Thoracic aorta (tissue), 2 donors: Measurements from ENCODE around the gene ZDHHC11. TPM values are rescaled to one million over a fixed set of nuclear protein-coding genes. Genes with fewer than 3 reads are reported as not detected.

ENCODE experiments used
- ATAC-seq: fragments of 150-250 bp; one replicate; pipeline ENCODE4 v1.8.0; 2017; ENCODE audit warnings: low read depth; ENCODE audit not compliant: insufficient number of reproducible peaks, low FRiP score
- DNase-seq: peaks from one replicate; pipeline ENCODE4 v3.0.0-alpha.2; 2020; ENCODE audit warnings: low spot score
- H3K27ac ChIP-seq, 2 donors: fragments of 200-600 bp; sonication (generic); 1 replicate in 1 of 2; 2 replicates in 1 of 2; pipeline ENCODE4 v1.5.1; 2016; ENCODE audit warnings: mild to moderate bottlenecking in 2 of 2, moderate library complexity in 2 of 2
- H3K27me3 ChIP-seq: fragments of 200-600 bp; sonication (generic); replicated peaks from 2 replicates; pipeline ENCODE4 v1.6.0; 2016; ENCODE audit warnings: mild to moderate bottlenecking; ENCODE audit not compliant: insufficient read depth
- H3K36me3 ChIP-seq: fragments of 200-600 bp; sonication (generic); one replicate; pipeline ENCODE4 v1.5.1; 2016
- H3K4me1 ChIP-seq, 2 donors: fragments of 200-600 bp; sonication (generic); 1 replicate in 1 of 2; 2 replicates in 1 of 2; pipeline versions ENCODE4 v1.5.1 to v1.6.0; 2016; ENCODE audit warnings: low read depth in 2 of 2, mild to moderate bottlenecking in 1 of 2; ENCODE audit not compliant: control insufficient read depth in 1 of 2
- H3K4me3 ChIP-seq: fragments of 200-600 bp; sonication (generic); 2 replicates; pipeline ENCODE4 v1.5.1; 2016; ENCODE audit warnings: mild to moderate bottlenecking
- H3K9me3 ChIP-seq: fragments of 200-600 bp; sonication (generic); 2 replicates; pipeline ENCODE4 v1.5.1; 2016
- total RNA-seq, 2 donors: library from RNA; depleted of rRNA; stranded (reverse); fragments of >200 nt; gene quantifications; one replicate each; pipeline versions ENCODE4 v1.1.0 to v1.2.3, GENCODE V29; 2016
- TF ChIP-seq, protein P1 (sequence below): fragments of 200-600 bp; sonication (generic); IDR thresholded peaks from one replicate; pipeline ENCODE4 v1.5.1; 2019; ENCODE audit warnings: antibody characterized with exemption

The ZDHHC11 gene
- total RNA-seq, 2 donors from 2014 or later = 4.2 to 5.6 TPM

GRCh38 chr5:876398-877365 is 25.9 kb upstream of the ZDHHC11 start:
- no peak for ATAC-seq
- no peak for DNase-seq
- TF ChIP-seq, protein P1, sequence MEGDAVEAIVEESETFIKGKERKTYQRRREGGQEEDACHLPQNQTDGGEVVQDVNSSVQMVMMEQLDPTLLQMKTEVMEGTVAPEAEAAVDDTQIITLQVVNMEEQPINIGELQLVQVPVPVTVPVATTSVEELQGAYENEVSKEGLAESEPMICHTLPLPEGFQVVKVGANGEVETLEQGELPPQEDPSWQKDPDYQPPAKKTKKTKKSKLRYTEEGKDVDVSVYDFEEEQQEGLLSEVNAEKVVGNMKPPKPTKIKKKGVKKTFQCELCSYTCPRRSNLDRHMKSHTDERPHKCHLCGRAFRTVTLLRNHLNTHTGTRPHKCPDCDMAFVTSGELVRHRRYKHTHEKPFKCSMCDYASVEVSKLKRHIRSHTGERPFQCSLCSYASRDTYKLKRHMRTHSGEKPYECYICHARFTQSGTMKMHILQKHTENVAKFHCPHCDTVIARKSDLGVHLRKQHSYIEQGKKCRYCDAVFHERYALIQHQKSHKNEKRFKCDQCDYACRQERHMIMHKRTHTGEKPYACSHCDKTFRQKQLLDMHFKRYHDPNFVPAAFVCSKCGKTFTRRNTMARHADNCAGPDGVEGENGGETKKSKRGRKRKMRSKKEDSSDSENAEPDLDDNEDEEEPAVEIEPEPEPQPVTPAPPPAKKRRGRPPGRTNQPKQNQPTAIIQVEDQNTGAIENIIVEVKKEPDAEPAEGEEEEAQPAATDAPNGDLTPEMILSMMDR = no peak
- Histone ChIP-seq H3K4me1 (no peaks in the 10 kb centered on the region), H3K9me3 (no peaks in the 10 kb centered on the region), H3K27me3 (no peaks in the 10 kb centered on the region), H3K36me3 (peaks cover 58% of the 10 kb centered on the region), H3K27ac (no peak overlapping the region), H3K4me3 (no peak overlapping the region)

GRCh38 chr5:875931-876330 is 25.1 kb upstream of the ZDHHC11 start:
- Histone ChIP-seq H3K27ac (no peak overlapping the region), H3K4me3 (no peak overlapping the region), H3K36me3 (peaks cover 55% of the 10 kb centered on the region), H3K9me3 (no peaks in the 10 kb centered on the region), H3K27me3 (no peaks in the 10 kb centered on the region), H3K4me1 (no peaks in the 10 kb centered on the region)
- TF ChIP-seq, protein P1 = no peak
- no peak for DNase-seq
- no peak for ATAC-seq

DNA sequence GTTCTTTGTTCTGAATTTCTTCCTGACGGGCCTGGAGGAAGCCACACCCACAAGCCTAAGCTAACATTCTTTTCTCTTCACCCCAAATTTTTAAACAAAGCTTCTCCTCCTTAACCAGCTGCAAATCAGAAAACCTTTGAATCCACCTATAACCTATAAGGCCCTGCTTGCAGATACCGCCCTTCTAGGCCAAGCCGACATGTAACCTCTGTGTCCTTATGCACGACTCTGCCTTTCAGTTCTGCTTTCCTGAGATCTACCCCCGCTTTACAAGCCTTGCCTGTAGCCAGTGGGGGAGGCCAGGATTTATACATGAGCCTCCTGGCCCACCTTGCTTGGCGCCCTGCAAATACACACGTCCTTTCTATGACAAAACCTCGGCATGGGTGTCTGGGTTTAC is 22.5 kb upstream of the ZDHHC11 start:
- no peak for ATAC-seq

GRCh38 chr5:872301-872700 is 21.5 kb upstream of the ZDHHC11 start:
- Histone ChIP-seq H3K9me3 (no peaks in the 10 kb centered on the region), H3K27me3 (no peaks in the 10 kb centered on the region), H3K27ac (no peak overlapping the region), H3K36me3 (peaks cover 75% of the 10 kb centered on the region), H3K4me1 (no peaks in the 10 kb centered on the region), H3K4me3 (no peak overlapping the region)
- TF ChIP-seq, protein P1 = no peak
- ATAC-seq (no peak), DNase-seq (no peak)

More for the DNA sequence above, 22.5 kb upstream of the ZDHHC11 start:
- Histone ChIP-seq H3K4me3 (no peak overlapping the region), H3K9me3 (no peaks in the 10 kb centered on the region), H3K27ac (no peak overlapping the region), H3K27me3 (no peaks in the 10 kb centered on the region), H3K4me1 (no peaks in the 10 kb centered on the region), H3K36me3 (peaks cover 76% of the 10 kb centered on the region)
- DNase-seq = no peak
- TF ChIP-seq, protein P1 = no peak

DNA sequence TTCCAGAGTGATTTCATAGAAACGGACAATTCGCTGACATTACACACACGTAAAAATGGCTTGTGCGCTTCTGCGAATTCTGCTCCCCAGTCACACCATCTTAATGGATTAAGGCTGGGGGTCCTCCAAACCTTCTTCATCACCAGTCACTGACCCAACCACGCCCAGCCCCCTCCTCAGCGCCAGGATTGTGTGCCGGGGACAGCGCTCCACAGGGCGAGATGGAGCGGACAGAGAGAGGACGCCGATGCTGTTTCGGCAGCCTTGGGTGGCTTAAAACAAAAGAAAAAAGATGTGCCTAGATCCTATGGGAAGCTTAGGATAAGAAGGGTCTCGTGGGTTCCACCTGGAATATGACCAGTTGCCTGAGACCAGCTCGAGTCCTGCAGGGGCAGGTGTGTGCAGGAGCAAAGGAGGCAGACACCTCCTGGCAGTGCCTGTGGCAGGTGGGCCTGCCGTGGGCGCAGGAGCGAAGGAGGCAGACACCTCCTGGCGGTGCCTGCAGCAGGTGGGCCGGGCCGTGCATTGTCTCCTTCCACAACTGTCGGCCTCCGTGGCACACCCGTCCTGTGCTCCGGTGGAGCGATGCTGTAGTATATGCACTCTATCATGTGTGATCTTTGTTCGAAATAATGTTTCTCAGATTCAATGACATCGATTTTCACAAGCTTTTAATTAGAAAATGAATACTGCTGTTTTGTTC is 21.0 kb upstream of the ZDHHC11 start:
- ATAC-seq (no peak), DNase-seq (no peak)
- H3K4me1 ChIP-seq = no peaks in the 10 kb centered on the region
- no peak overlapping the region for H3K4me3 ChIP-seq
- peaks cover 73% of the 10 kb centered on the region for H3K36me3 ChIP-seq
- H3K27ac ChIP-seq = no peak overlapping the region
- no peaks in the 10 kb centered on the region for H3K9me3 ChIP-seq
- H3K27me3 ChIP-seq = no peaks in the 10 kb centered on the region
- TF ChIP-seq, protein P1 = no peak
